GM12878 (cell line): Measurements from ENCODE around the gene DGKA. TPM values are rescaled to one million over a fixed set of nuclear protein-coding genes. Genes with fewer than 3 reads are reported as not detected.
"Not testable (repeated sequence)": the region's sequence is repeated elsewhere in the genome, so short reads cannot be mapped to it uniquely, and the experiment has no call there.

Experiments
- ATAC-seq: fragments of 200-7000 bp; cut with Tn5 transposase; 3 replicates; pipeline ENCODE4 v1.9.1; 2020; ENCODE audit warnings: mild to moderate bottlenecking, moderate library complexity
- BruUV-seq: library from RNA; stranded (reverse); fragments of 400-500 nt; replicated peaks from 2 replicates; lab custom pipeline; 2021; lab: Mats Ljungman, UMichigan
- CTCF ChIA-PET: fragments of 300-600 bp; sonication (Branson Sonifier 250); formaldehyde crosslinking; extraction: SDS; loops from one replicate; lab custom pipeline; 2021; ENCODE audit warnings: inconsistent platforms; lab: Yijun Ruan, JAX
- POLR2A ChIA-PET: fragments of 350-600 bp; formaldehyde crosslinking; extraction: SDS; loops from one replicate; lab custom pipeline; 2021; ENCODE audit warnings: inconsistent platforms; lab: Charles Lee
- RAD21 ChIA-PET: fragments of 300-600 bp; sonication (Branson Sonifier 250); formaldehyde crosslinking; loops from one replicate; lab custom pipeline; 2023; ENCODE audit warnings: antibody characterized with exemption; ENCODE audit not compliant: unreplicated experiment; lab: Charles Lee
- SMC1A ChIA-PET: fragments of 300-600 bp; sonication (Branson Sonifier 250); formaldehyde crosslinking; loops from one replicate; lab custom pipeline; 2023; ENCODE audit not compliant: unreplicated experiment, uncharacterized antibody; lab: Charles Lee
- DNase-seq: peaks from one replicate; pipeline ENCODE4 v3.0.0-alpha.2; 2011; ENCODE audit warnings: low read depth, low spot score
- FAIRE-seq: peaks from 3 replicates; lab custom pipeline; 2011; peaks lifted over from hg19 to GRCh38; lab: Jason Lieb, UNC
- H2AFZ ChIP-seq: 2 replicates; pipeline ENCODE4 v1.6.0; 2011; ENCODE audit warnings: low read depth, low read length, control low read depth; ENCODE audit not compliant: control insufficient read depth
- H3K27ac ChIP-seq: 2 replicates; pipeline ENCODE4 v1.5.1; 2011; ENCODE audit warnings: control low read depth; ENCODE audit not compliant: control insufficient read depth, insufficient read depth
- H3K27me3 ChIP-seq, 2 experiments: replicated peaks in 1 of 2; 2 replicates each; pipeline versions ENCODE4 v1.6.0 to v1.6.1; 2011; ENCODE audit warnings: low read length in 1 of 2; ENCODE audit not compliant: control insufficient read depth in 2 of 2, insufficient read depth in 2 of 2
- H3K36me3 ChIP-seq, 2 experiments: 2 replicates each; pipeline ENCODE4 v1.5.1; 2011; ENCODE audit warnings: low read length in 1 of 2; ENCODE audit not compliant: control insufficient read depth in 2 of 2, insufficient read depth in 2 of 2
- H3K4me1 ChIP-seq: 2 replicates; pipeline ENCODE4 v1.6.1; 2011; ENCODE audit warnings: mild to moderate bottlenecking, low read length, moderate library complexity, mixed read lengths; ENCODE audit not compliant: control insufficient read depth, insufficient read depth
- H3K4me2 ChIP-seq: 2 replicates; pipeline ENCODE4 v1.6.0; 2011; ENCODE audit warnings: control low read depth; ENCODE audit not compliant: control insufficient read depth, insufficient read depth
- H3K4me3 ChIP-seq: fragments of 200-600 bp; sonication (generic); 2 replicates; pipeline ENCODE4 v1.5.1; 2016
- H3K79me2 ChIP-seq: 2 replicates; pipeline ENCODE4 v1.6.0; 2011; ENCODE audit warnings: low read length; ENCODE audit not compliant: control insufficient read depth, insufficient read depth
- H3K9ac ChIP-seq: 2 replicates; pipeline ENCODE4 v1.8.0; 2011; ENCODE audit warnings: low read length, control low read depth, mixed read lengths; ENCODE audit not compliant: control insufficient read depth, insufficient read depth
- H3K9me3 ChIP-seq: replicated peaks from 3 replicates; pipeline ENCODE4 v1.5.1; 2011; ENCODE audit warnings: mild to moderate bottlenecking, low read length; ENCODE audit not compliant: control insufficient read depth, insufficient read depth
- H4K20me1 ChIP-seq: 2 replicates; pipeline ENCODE4 v1.6.0; 2011; ENCODE audit not compliant: control insufficient read depth, insufficient read depth
- NFYB ChIP-seq: IDR thresholded peaks from 2 replicates; pipeline ENCODE4 v1.6.1; 2011; ENCODE audit warnings: low read depth, mild to moderate bottlenecking, low read length, improper control_type of control experiment, moderate library complexity; ENCODE audit not compliant: insufficient read depth
- WGBS: methylation state at CpG from one replicate; pipeline ENCODE4 v1.1.6; 2016; ENCODE audit warnings: low lambda C conversion rate; ENCODE audit not compliant: insufficient replicate concordance, insufficient coverage; ENCODE audit errors: missing lambda C conversion rate; 5-methylcytosine and 5-hydroxymethylcytosine counted together
- in situ Hi-C: fragments of 300-500 bp; cut with MboI; formaldehyde crosslinking; loops from 9 replicates; pipeline ENCODE4 v1.14.3; 2018; ENCODE audit warnings: mixed read lengths
- intact Hi-C: fragments of 100-400 bp; cut with micrococcal nuclease; formaldehyde crosslinking; loops from one replicate; pipeline ENCODE4 v1.14.2; 2022; ENCODE audit not compliant: unreplicated experiment
- polyA plus RNA-seq, 11 experiments: library from polyadenylated mRNA; depleted of rRNA in 4 of 11; unstranded in 6 of 11; stranded (reverse) in 5 of 11; fragments of >200 nt; fragmentation: Nextera tagmentation in 4 of 11; fragmentation: Illumina TruSeq in 1 of 11; extraction: Ambion mirVana in 4 of 11; extraction: Trizol in 1 of 11; gene quantifications; 1 replicate in 1 of 11; 2 replicates in 10 of 11; pipeline versions ENCODE4 v1.2.1 to v1.2.3, GENCODE V29; 2011 to 2016; ENCODE audit warnings: inconsistent platforms in 2 of 11, missing spikeins in 2 of 11, low read depth in 1 of 11
- total RNA-seq, 4 experiments: library from RNA; depleted of rRNA in 3 of 4; stranded (reverse); fragments of >200 nt in 3 of 4; fragmentation: Illumina TruSeq in 1 of 4; extraction: Trizol in 1 of 4; gene quantifications; 2 replicates each; pipeline versions ENCODE4 v1.2.1 to v1.2.3, GENCODE V29; 2013 to 2021

The DGKA gene
- total and polyA plus RNA-seq, 10 of the 15 experiments (the other 5 are each of a cell fraction or from before 2014, with no cell fraction given), result 14.0 to 65.5 (median 37.1) TPM

DNA sequence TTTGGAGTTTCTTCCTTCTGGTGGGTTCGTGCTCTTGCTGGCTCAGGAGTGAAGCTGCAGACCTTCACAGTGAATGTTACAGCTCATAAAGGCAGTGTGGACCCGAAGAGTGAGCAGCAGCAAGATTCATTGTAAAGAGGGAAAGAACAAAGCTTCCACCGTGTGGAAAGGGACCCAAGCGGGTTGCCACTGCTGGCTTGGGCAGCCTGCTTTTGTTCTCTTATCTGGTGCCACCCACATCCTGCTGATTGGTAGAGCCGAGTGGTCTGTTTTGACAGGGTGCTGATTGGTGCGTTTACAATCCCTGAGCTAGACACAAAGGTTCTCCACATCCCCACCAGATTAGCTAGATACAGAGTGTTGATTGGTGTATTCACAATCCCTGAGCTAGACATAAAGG is 68.6 kb downstream of the DGKA start:
- H3K9me3 ChIP-seq, DNase-seq, H3K36me3 ChIP-seq, H3K4me1 ChIP-seq, H4K20me1 ChIP-seq, BruUV-seq, in situ Hi-C loops, H3K4me3 ChIP-seq, FAIRE-seq, H3K27ac ChIP-seq, POLR2A ChIA-PET, H3K4me2 ChIP-seq, H2AFZ ChIP-seq, H3K79me2 ChIP-seq: not testable (repeated sequence)
- WGBS, result 82% methylated on average over 6 of the region's 6 CpGs
- CTCF ChIA-PET, result interaction anchor here (0.8 to 6.0 kb wide), 3 partner anchors 29 to 31 kb away, joined by 3 to 107 read pairs (median 4); no protein-coding TSS in a partner anchor
- intact Hi-C loops, result loop anchor here (5.0 kb wide), 1 partner anchor 118 kb away; the partner anchor contains the start of genes RPL41 and ZC3H10
- peak; percentile 60; the same call in 1 of the 2 replicates for TF ChIP-seq NFYB
- TF ChIP-seq, all 136 proteins: peak for 1; not testable (repeated sequence) for 135
- SMC1A ChIA-PET, result interaction anchor here (1.8 to 2.5 kb wide), 2 partner anchors 30 to 67 kb away, joined by 4 to 10 read pairs; no protein-coding TSS in a partner anchor
- not testable (repeated sequence) for H3K9ac ChIP-seq, H3K27me3 ChIP-seq, ATAC-seq
- RAD21 ChIA-PET, result interaction anchor here (1.3 to 1.9 kb wide), 2 partner anchors 26 to 41 kb away, joined by 3 to 6 read pairs; partner anchors contain the start of gene RAB5B

- H4K20me1 ChIP-seq, H3K27me3 ChIP-seq, RAD21 ChIA-PET, FAIRE-seq, BruUV-seq, ATAC-seq, H3K4me2 ChIP-seq, H3K36me3 ChIP-seq, H3K27ac ChIP-seq, H2AFZ ChIP-seq, H3K9ac ChIP-seq, DNase-seq, H3K4me3 ChIP-seq, in situ Hi-C loops, H3K9me3 ChIP-seq, H3K79me2 ChIP-seq, H3K4me1 ChIP-seq: not testable (repeated sequence)
- ChIA-PET SMC1A (interaction anchor here (2.5 kb wide), 1 partner anchor 30 kb away, joined by 10 read pairs; no protein-coding TSS in a partner anchor), POLR2A (interaction anchor here (0.9 to 1.2 kb wide), 2 partner anchors 17 to 26 kb away, joined by 3 to 5 read pairs; partner anchors contain the start of gene RAB5B), CTCF (interaction anchor here (0.8 to 6.0 kb wide), 2 partner anchors 28 to 29 kb away, joined by 3 to 107 read pairs; no protein-coding TSS in a partner anchor)
- WGBS, result 98% methylated on average over 20 of the region's 33 CpGs
- intact Hi-C loops, result loop anchor here (5.0 kb wide), 1 partner anchor 117 kb away; the partner anchor contains the start of genes RPL41 and ZC3H10
Measured at GRCh38 chr12:55999999-56000540, 69.1 kb downstream of the DGKA start.
